ENCODE data around the gene C10orf53.
"Not testable (repeated sequence)": the region's sequence is repeated elsewhere in the genome, so short reads cannot be mapped to it uniquely, and the experiment has no call there.

The C10orf53 gene

GRCh38 chr10:49652421-49653272 is 26.8 kb upstream of the C10orf53 start:
- no peak for DNase-seq

- no peak for DNase-seq
Measured at GRCh38 chr10:49653273-49653929, 26.1 kb upstream of the C10orf53 start.

- DNase-seq: no peak
Measured at GRCh38 chr10:49654036-49654693, 25.3 kb upstream of the C10orf53 start.

- DNase-seq: no peak
Measured at GRCh38 chr10:49655099-49655498, 24.4 kb upstream of the C10orf53 start.

GRCh38 chr10:49656845-49657493 is 22.5 kb upstream of the C10orf53 start:
- DNase-seq: no peak

GRCh38 chr10:49657606-49658005 is 21.8 kb upstream of the C10orf53 start:
- DNase-seq: no peak

GRCh38 chr10:49661140-49661856 is 18.2 kb upstream of the C10orf53 start:
- DNase-seq: no peak

GRCh38 chr10:49662169-49662830 is 17.2 kb upstream of the C10orf53 start:
- DNase-seq: no peak

GRCh38 chr10:49663596-49663995 is 15.9 kb upstream of the C10orf53 start:
- no peak for DNase-seq

- no peak for DNase-seq
Measured at GRCh38 chr10:49664006-49664841, 15.2 kb upstream of the C10orf53 start.

GRCh38 chr10:49664842-49665355 is 14.6 kb upstream of the C10orf53 start:
- no peak for DNase-seq

- DNase-seq: no peak
Measured at GRCh38 chr10:49666054-49666615, 13.3 kb upstream of the C10orf53 start.

- DNase-seq: no peak
Measured at GRCh38 chr10:49666685-49667084, 12.8 kb upstream of the C10orf53 start.

- no peak for DNase-seq
Measured at GRCh38 chr10:49667991-49668390, 11.5 kb upstream of the C10orf53 start.

- DNase-seq: no peak
Measured at GRCh38 chr10:49668684-49669083, 10.8 kb upstream of the C10orf53 start.

- DNase-seq: no peak
Measured at GRCh38 chr10:49678827-49679479, 498 bp upstream of the C10orf53 start.

- DNase-seq: not testable (repeated sequence)
Measured at GRCh38 chr10:49682449-49682848, 3.0 kb downstream of the C10orf53 start.

GRCh38 chr10:49682879-49683278 is 3.4 kb downstream of the C10orf53 start:
- DNase-seq: no peak

- no peak for DNase-seq
Measured at GRCh38 chr10:49686651-49687050, 7.2 kb downstream of the C10orf53 start.

Data from activated naive CD4-positive, alpha-beta T cell (primary cell).